ENCODE data around the gene NDUFS1. TPM values are rescaled to one million over a fixed set of nuclear protein-coding genes. Genes with fewer than 3 reads are reported as not detected.
"Not testable (repeated sequence)": the region's sequence is repeated elsewhere in the genome, so short reads cannot be mapped to it uniquely, and the experiment has no call there.

Gene NDUFS1
- total RNA-seq, 4 donors from 2014 or later, result 83.5 to 101 (median 90.9) TPM

GRCh38 chr2:206192157-206192556 lies 32.9 kb upstream of the NDUFS1 start:
- peaks cover 0 to 4% (median 0%) of the 10 kb centered on the region in 4 donors for H3K27me3 ChIP-seq
- no peaks in the 10 kb centered on the region for H3K9me3 ChIP-seq
- WGBS, result 98% methylated on average over 3 of the region's 3 CpGs
- H3K36me3 ChIP-seq, result no peaks in the 10 kb centered on the region
- TF ChIP-seq CTCF (IDR thresholded peaks at IDR 0.05), result no peak
- no peak for TF ChIP-seq POLR2AphosphoS5 (IDR thresholded peaks at IDR 0.05)
- no peak for TF ChIP-seq POLR2A (IDR thresholded peaks at IDR 0.05; ENCODE audit: low read depth)
- TF ChIP-seq EP300 (IDR thresholded peaks at IDR 0.05), result no peak
- H3K27ac ChIP-seq (replicated peaks in 1 of 4), result no peak overlapping the region
- H3K4me3 ChIP-seq, result no peak overlapping the region
- intact Hi-C loops (cut with DNase I), result no loop called here
- H3K4me1 ChIP-seq, result no peaks in the 10 kb centered on the region
- no peak for DNase-seq (ENCODE audit: extremely low spot score)

GRCh38 chr2:206190689-206191088 lies 31.4 kb upstream of the NDUFS1 start:
- no peak for DNase-seq (ENCODE audit: extremely low spot score)
- Histone ChIP-seq H3K36me3 (no peaks in the 10 kb centered on the region), H3K4me1 (no peaks in the 10 kb centered on the region), H3K4me3 (no peak overlapping the region), H3K27ac (replicated peaks in 1 of 4) (no peak overlapping the region), H3K9me3 (no peaks in the 10 kb centered on the region), H3K27me3 (no peaks in the 10 kb centered on the region)
- TF ChIP-seq EP300 (IDR thresholded peaks at IDR 0.05) (no peak), POLR2AphosphoS5 (IDR thresholded peaks at IDR 0.05) (no peak)
- WGBS, result 92% methylated on average over 5 of the region's 5 CpGs
- intact Hi-C loops (cut with DNase I), result no loop called here

GRCh38 chr2:206190111-206190510 lies 30.9 kb upstream of the NDUFS1 start:
- no peak for DNase-seq (ENCODE audit: extremely low spot score)
- Histone ChIP-seq H3K4me3 (no peak overlapping the region), H3K9me3 (no peaks in the 10 kb centered on the region), H3K27ac (replicated peaks in 1 of 4) (no peak overlapping the region), H3K4me1 (no peaks in the 10 kb centered on the region), H3K27me3 (no peaks in the 10 kb centered on the region), H3K36me3 (no peaks in the 10 kb centered on the region)
- no peak for TF ChIP-seq CTCF (IDR thresholded peaks at IDR 0.05)
- no peak for TF ChIP-seq POLR2AphosphoS5 (IDR thresholded peaks at IDR 0.05)
- intact Hi-C loops (cut with DNase I), result no loop called here
- WGBS, result 75% methylated on average over 2 of the region's 2 CpGs

GRCh38 chr2:206189691-206190090 lies 30.4 kb upstream of the NDUFS1 start:
- TF ChIP-seq POLR2A (IDR thresholded peaks at IDR 0.05; ENCODE audit: low read depth) (no peak), EP300 (IDR thresholded peaks at IDR 0.05) (no peak), CTCF (IDR thresholded peaks at IDR 0.05) (no peak), POLR2AphosphoS5 (IDR thresholded peaks at IDR 0.05) (no peak)
- Histone ChIP-seq H3K4me3 (no peak overlapping the region), H3K27me3 (no peaks in the 10 kb centered on the region), H3K9me3 (no peaks in the 10 kb centered on the region), H3K4me1 (no peaks in the 10 kb centered on the region), H3K27ac (replicated peaks in 1 of 4) (no peak overlapping the region), H3K36me3 (no peaks in the 10 kb centered on the region)
- 57% methylated on average over 3 of the region's 3 CpGs for WGBS
- intact Hi-C loops (cut with DNase I), result no loop called here
- DNase-seq (ENCODE audit: extremely low spot score), result no peak

- H3K27ac ChIP-seq (replicated peaks in 1 of 4); H3K4me3 ChIP-seq; DNase-seq (ENCODE audit: extremely low spot score); H3K27me3 ChIP-seq; intact Hi-C loops (cut with DNase I); H3K36me3 ChIP-seq; H3K9me3 ChIP-seq; H3K4me1 ChIP-seq: not testable (repeated sequence)
- 84% methylated on average over 6 of the region's 6 CpGs for WGBS
Measured at GRCh38 chr2:206181526-206181925, 22.3 kb upstream of the NDUFS1 start.

- H3K9me3 ChIP-seq, result no peaks in the 10 kb centered on the region
- H3K27ac ChIP-seq (replicated peaks in 1 of 4), result no peak overlapping the region
- TF ChIP-seq POLR2A (IDR thresholded peaks at IDR 0.05; ENCODE audit: low read depth), result no peak
- TF ChIP-seq EP300 (IDR thresholded peaks at IDR 0.05), result no peak
- TF ChIP-seq POLR2AphosphoS5 (IDR thresholded peaks at IDR 0.05), result no peak
- no peak for TF ChIP-seq CTCF (IDR thresholded peaks at IDR 0.05)
- H3K36me3 ChIP-seq, result no peaks in the 10 kb centered on the region
- H3K4me3 ChIP-seq, result no peak overlapping the region
- no peak for DNase-seq (ENCODE audit: extremely low spot score)
- no peaks in the 10 kb centered on the region for H3K27me3 ChIP-seq
- intact Hi-C loops (cut with DNase I), result no loop called here
- 48% methylated on average over 3 of the region's 3 CpGs for WGBS
- H3K4me1 ChIP-seq, result no peaks in the 10 kb centered on the region
Measured at GRCh38 chr2:206176901-206177300, 17.7 kb upstream of the NDUFS1 start.

Measured in esophagus muscularis mucosa (tissue), 4 donors.